HUES64 (cell line): ENCODE data around the gene ARHGEF25.
"Not testable (repeated sequence)": the region's sequence is repeated elsewhere in the genome, so short reads cannot be mapped to it uniquely, and the experiment has no call there.

Experiments used
- H3K27ac ChIP-seq: 2 replicates; pipeline ENCODE4 v1.7.0; 2013; ENCODE audit warnings: low read depth, low read length, inconsistent platforms
- H3K27me3 ChIP-seq: 2 replicates; pipeline ENCODE4 v1.6.1; 2013; ENCODE audit warnings: mild to moderate bottlenecking, low read length; ENCODE audit not compliant: insufficient read depth
- H3K36me3 ChIP-seq: 2 replicates; pipeline ENCODE4 v1.6.1; 2013; ENCODE audit warnings: mild to moderate bottlenecking, low read length; ENCODE audit not compliant: insufficient read depth
- H3K4me1 ChIP-seq: 2 replicates; pipeline ENCODE4 v1.6.1; 2013; ENCODE audit warnings: mild to moderate bottlenecking, low read length, moderate library complexity; ENCODE audit not compliant: insufficient read depth
- H3K4me3 ChIP-seq: 2 replicates; pipeline ENCODE4 v1.5.1; 2013; ENCODE audit warnings: mild to moderate bottlenecking, low read length, moderate library complexity
- H3K9ac ChIP-seq: 2 replicates; pipeline ENCODE4 v1.6.1; 2013; ENCODE audit warnings: mild to moderate bottlenecking, low read depth, low read length
- H3K9me3 ChIP-seq: 2 replicates; pipeline ENCODE4 v1.6.1; 2013; ENCODE audit warnings: low read depth, low read length; ENCODE audit not compliant: insufficient read depth
- WGBS: fragments of 150-250, 120-280 bp; methylation state at CpG from one replicate; pipeline ENCODE4 v1.1.7; 2013; ENCODE audit warnings: missing lambda C conversion rate; 5-methylcytosine and 5-hydroxymethylcytosine counted together

Gene ARHGEF25

DNA sequence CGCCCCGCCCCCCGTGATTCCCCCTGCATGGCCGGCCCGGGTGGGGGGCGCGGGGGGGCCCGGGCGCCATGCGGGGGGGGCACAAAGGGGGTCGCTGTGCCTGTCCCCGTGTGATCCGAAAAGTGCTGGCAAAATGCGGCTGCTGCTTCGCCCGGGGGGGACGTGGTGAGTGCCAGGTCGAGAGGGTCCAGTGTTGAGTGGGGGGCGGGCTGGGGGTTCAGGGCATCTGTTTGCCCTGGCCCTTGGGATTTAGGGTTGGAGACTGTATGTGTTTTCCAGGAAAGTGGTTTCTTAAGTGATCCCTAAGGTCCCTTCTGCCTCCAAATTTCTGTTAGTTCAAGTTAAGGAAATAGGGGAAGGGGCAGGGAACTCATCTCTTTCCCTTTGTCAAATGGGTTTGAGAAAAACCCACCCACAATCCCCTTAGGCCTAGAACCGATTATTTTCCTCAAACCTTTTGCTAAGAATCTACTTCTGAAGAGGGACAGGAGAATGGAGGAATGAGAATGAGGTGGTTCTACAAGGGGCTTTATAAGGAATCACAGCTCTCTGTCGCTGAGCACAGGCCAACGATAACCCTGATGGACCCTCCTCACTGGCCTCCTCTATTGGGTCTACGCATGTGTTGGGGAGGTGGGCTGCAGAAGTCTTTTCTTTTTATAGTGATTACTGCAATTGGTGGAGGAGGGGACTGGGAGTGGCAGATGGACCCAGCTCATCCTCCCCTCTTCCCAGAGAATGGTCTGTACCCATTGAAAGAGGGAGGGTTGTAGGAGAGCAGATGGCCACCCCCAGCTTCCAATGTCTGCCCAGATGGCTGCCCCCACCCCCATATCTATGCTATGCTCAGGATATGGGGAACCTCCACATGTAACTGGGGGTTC lies 834 bp downstream of the ARHGEF25 start:
- Histone ChIP-seq H3K9me3 (no peaks in the 10 kb centered on the region), H3K9ac (no peak overlapping the region), H3K4me3 (peak overlapping the region; percentile 51), H3K4me1 (peaks cover 18% of the 10 kb centered on the region), H3K36me3 (peaks cover 28% of the 10 kb centered on the region), H3K27me3 (peaks cover 45% of the 10 kb centered on the region), H3K27ac (no peak overlapping the region)
- WGBS: 10% methylated on average over 21 of the region's 23 CpGs

DNA sequence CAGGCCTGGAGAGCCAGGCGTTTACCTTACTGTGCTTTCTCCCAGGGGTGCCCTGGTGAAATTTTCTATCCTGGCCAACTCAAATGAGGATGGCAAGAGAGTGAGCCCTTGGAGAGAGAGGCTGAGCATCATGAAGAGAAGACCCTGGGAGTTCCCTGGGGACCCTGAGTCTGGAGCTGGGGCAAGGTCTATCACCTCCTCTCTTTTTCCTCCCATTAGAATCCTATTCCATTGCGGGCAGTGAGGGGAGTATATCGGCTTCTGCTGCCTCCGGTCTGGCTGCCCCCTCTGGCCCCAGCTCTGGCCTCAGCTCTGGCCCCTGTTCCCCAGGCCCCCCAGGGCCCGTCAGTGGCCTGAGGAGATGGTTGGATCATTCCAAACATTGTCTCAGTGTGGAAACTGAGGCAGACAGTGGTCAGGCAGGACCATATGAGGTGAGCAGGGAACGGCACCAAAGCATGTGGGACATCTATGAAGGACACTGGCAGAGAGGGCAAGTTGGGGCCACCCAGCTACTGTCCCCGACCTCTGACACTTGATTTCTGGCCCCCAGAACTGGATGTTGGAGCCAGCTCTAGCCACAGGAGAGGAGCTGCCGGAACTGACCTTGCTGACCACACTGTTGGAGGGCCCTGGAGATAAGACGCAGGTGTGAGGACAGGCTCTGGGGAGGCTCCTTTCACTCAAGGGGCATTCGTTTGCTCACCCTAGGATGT lies 1.6 kb downstream of the ARHGEF25 start:
- peaks cover 22% of the 10 kb centered on the region; the same call in 1 of the 2 replicates for H3K36me3 ChIP-seq
- no peaks in the 10 kb centered on the region for H3K9me3 ChIP-seq
- H3K4me1 ChIP-seq: peaks cover 18% of the 10 kb centered on the region
- H3K27ac ChIP-seq: no peak overlapping the region
- H3K9ac ChIP-seq: no peak overlapping the region
- 93% methylated on average over 10 of the region's 10 CpGs for WGBS
- peak overlapping the region; percentile 51; the same call in 1 of the 2 replicates for H3K4me3 ChIP-seq
- H3K27me3 ChIP-seq: peaks cover 53% of the 10 kb centered on the region

DNA sequence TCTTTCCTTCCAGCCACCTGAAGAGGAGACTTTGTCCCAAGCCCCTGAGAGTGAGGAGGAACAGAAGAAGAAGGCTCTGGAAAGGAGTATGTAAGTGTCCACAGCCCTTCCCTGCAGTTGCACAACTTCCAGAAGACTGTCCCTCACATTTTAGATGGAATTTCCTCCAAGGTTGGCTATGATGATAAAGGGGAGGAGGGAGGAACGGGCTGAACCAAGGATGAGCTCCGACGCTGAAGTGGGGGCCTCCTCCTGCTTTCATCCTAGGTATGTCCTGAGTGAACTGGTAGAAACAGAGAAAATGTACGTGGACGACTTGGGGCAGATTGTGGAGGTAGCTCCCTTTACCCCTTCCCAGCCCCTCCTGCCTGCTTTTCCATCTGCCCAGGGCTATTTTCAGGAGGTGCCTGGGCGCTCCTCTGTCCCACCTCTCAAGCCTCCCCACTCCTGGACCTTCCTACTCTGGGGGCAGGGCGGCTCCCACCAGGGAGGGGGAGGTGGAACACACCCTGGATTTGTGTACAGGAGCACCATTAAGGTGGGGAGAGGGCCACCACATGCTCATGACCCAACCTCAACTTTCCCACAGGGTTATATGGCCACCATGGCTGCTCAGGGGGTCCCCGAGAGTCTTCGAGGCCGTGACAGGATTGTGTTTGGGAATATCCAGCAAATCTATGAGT lies 2.3 kb downstream of the ARHGEF25 start:
- Histone ChIP-seq H3K9me3 (no peaks in the 10 kb centered on the region), H3K27ac (no peak overlapping the region), H3K36me3 (peaks cover 17% of the 10 kb centered on the region; the same call in 1 of the 2 replicates), H3K27me3 (peaks cover 60% of the 10 kb centered on the region), H3K9ac (no peak overlapping the region), H3K4me3 (peak overlapping the region; percentile 18; the same call in 1 of the 2 replicates), H3K4me1 (peaks cover 16% of the 10 kb centered on the region)
- 93% methylated on average over 9 of the region's 10 CpGs for WGBS

DNA sequence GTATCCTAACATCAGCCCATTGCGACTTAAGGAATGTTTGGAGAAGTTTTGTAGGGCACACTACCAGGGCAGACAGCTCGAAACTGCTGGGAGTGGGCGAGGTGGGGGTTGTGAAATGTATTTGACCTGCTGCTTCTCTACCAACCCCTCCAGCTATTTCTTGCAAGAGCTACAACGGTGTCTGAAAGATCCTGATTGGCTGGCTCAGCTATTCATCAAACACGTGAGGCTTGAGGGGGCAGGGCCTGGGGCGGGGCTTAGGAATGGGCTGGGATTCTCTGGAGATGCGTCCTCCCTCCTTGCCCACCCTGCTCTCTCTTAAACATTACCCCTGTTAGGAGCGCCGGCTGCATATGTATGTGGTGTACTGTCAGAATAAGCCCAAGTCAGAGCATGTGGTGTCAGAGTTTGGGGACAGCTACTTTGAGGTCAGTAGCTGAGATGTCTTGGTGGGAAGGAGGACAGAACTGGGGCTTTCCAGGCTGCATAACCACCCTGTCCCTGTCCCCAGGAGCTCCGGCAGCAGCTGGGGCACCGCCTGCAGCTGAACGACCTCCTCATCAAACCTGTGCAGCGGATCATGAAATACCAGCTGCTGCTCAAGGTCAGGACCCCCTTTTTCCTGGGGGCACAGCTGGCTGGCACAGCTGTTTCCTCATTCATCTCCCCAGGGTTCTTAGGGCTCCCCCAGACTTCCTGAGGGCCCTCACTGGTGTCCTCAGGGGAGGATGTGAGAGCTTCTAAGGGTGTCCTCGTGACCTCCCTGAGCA lies 3.1 kb downstream of the ARHGEF25 start:
- 70% methylated on average over 14 of the region's 14 CpGs for WGBS
- H3K9me3 ChIP-seq: no peaks in the 10 kb centered on the region
- H3K4me3 ChIP-seq: peak overlapping the region; percentile 18; the same call in 1 of the 2 replicates
- H3K9ac ChIP-seq: no peak overlapping the region
- peaks cover 68% of the 10 kb centered on the region for H3K27me3 ChIP-seq
- H3K27ac ChIP-seq: no peak overlapping the region
- peaks cover 15% of the 10 kb centered on the region; the same call in 1 of the 2 replicates for H3K36me3 ChIP-seq
- H3K4me1 ChIP-seq: peaks cover 11% of the 10 kb centered on the region

DNA sequence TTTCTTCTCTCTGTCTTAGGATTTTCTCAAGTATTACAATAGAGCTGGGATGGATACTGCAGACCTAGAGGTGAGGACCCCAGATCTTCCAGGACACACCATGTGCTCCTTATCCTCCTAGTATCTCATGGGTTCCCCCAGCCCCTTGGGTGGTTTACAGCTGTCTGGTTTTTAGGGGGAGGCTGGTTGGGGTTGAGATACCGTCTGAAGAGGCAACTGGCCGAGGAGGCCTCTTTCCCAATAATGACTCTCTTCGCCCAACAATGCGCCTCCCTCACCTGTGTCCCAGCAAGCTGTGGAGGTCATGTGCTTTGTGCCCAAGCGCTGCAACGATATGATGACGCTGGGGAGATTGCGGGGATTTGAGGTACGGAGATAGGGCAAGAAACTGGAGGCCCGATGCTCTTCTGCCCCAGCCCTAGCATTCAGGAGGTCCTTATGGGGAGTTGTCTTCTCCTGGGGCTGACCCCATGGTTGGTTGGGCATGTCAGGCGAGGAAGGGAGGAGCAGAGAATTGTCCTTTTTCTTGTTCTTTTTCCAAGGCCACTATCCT lies 3.8 kb downstream of the ARHGEF25 start:
- H3K36me3 ChIP-seq: peaks cover 15% of the 10 kb centered on the region; the same call in 1 of the 2 replicates
- H3K9me3 ChIP-seq: no peaks in the 10 kb centered on the region
- H3K4me1 ChIP-seq: peaks cover 11% of the 10 kb centered on the region
- no peak overlapping the region for H3K9ac ChIP-seq
- 87% methylated on average over 11 of the region's 11 CpGs for WGBS
- H3K4me3 ChIP-seq: no peak overlapping the region
- no peak overlapping the region for H3K27ac ChIP-seq
- peaks cover 75% of the 10 kb centered on the region for H3K27me3 ChIP-seq

DNA sequence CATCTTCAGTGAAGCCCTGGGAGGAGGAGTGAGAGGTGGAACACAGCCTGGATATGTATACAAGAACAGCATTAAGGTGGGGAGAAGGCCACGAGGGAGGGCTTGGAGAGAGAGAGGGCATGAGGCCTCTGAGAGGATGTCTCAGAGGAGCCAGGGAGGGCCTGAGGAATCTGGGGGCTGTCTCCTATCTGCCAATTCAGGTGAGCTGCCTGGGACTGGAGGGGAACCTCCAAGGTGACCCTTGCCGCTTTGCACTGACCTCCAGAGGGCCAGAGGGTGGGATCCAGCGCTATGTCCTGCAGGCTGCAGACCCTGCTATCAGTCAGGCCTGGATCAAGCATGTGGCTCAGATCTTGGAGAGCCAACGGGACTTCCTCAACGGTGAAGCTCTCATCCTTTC lies 4.4 kb downstream of the ARHGEF25 start:
- Histone ChIP-seq H3K36me3 (peaks cover 15% of the 10 kb centered on the region; the same call in 1 of the 2 replicates), H3K4me1 (peaks cover 11% of the 10 kb centered on the region), H3K9me3 (no peaks in the 10 kb centered on the region), H3K4me3 (no peak overlapping the region), H3K27me3 (peaks cover 77% of the 10 kb centered on the region), H3K27ac (no peak overlapping the region), H3K9ac (no peak overlapping the region)
- 89% methylated on average over 5 of the region's 5 CpGs for WGBS

GRCh38 chr12:57616383-57617101 lies 5.3 kb downstream of the ARHGEF25 start:
- Histone ChIP-seq H3K9me3 (no peaks in the 10 kb centered on the region), H3K36me3 (peaks cover 15% of the 10 kb centered on the region; the same call in 1 of the 2 replicates), H3K4me3 (no peak overlapping the region), H3K9ac (no peak overlapping the region), H3K4me1 (peaks cover 11% of the 10 kb centered on the region), H3K27ac (no peak overlapping the region), H3K27me3 (peaks cover 82% of the 10 kb centered on the region)
- WGBS: 88% methylated on average over 2 of the region's 3 CpGs

GRCh38 chr12:57617942-57618341 lies 6.7 kb downstream of the ARHGEF25 start:
- Histone ChIP-seq H3K27ac (no peak overlapping the region), H3K9me3 (no peaks in the 10 kb centered on the region), H3K9ac (no peak overlapping the region), H3K27me3 (peaks cover 85% of the 10 kb centered on the region), H3K4me3 (no peak overlapping the region), H3K36me3 (peaks cover 15% of the 10 kb centered on the region; the same call in 1 of the 2 replicates), H3K4me1 (peaks cover 4% of the 10 kb centered on the region)
- 72% methylated on average over 9 of the region's 11 CpGs for WGBS

DNA sequence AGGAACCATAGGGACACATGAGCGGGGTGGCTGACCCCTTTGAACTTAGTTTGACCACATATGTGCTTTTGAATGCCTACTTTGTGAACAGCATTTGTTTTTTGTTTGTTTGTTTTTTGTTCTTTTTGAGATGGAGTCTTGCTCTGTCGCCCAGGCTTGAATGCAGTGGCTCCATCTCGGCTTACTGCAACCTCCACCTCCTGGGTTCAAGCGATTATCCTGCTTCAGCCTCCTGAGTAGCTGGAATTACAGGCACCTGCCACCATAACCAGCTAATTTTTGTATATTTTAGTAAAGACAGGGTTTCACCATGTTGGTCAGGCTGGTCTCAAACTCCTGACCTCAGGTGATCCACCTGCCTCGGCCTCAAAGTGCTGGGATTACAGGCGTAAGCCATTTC lies 7.2 kb downstream of the ARHGEF25 start:
- not testable (repeated sequence) for H3K9ac ChIP-seq, H3K4me3 ChIP-seq, H3K4me1 ChIP-seq, H3K27ac ChIP-seq, H3K9me3 ChIP-seq
- Histone ChIP-seq H3K36me3 (peaks cover 15% of the 10 kb centered on the region; the same call in 1 of the 2 replicates), H3K27me3 (peaks cover 86% of the 10 kb centered on the region)
- WGBS: 89% methylated on average over 6 of the region's 6 CpGs
